ENCODE data around the gene GABRG1. TPM values are rescaled to one million over a fixed set of nuclear protein-coding genes. Genes with fewer than 3 reads are reported as not detected.

The GABRG1 gene
- total and polyA plus RNA-seq, 9 of the 15 experiments (the other 6 are each of a cell fraction or from before 2014, with no cell fraction given) = 0.20 to 0.51 (median 0.37) TPM

DNA sequence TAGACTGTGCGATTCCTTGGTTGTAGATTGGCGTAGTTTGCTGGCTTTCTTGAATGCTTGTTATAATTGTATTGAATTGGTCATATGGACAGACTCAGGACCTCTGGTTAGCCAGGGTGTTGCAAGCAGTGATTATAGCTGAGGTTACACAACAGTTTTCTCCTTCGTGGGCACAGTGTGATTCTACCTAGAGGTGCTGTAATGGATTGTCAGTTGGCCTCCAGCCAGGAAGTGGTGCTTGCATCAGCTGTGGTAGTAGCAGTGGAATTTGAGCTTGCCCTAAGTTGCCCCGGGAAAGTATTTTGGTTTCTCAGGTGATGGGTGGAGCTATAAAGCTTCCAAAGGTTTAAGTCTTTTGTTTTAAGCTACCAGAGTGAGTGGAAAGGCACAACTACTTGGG lies 23.1 kb upstream of the GABRG1 start:
- CTCF ChIA-PET (ENCODE audit: low intra/inter-chr PET ratio) = no interaction called here
- Histone ChIP-seq H3K9me3 (replicated peaks; ENCODE audit: control insufficient read depth, insufficient read depth, low read depth, low read length) (no peaks in the 10 kb centered on the region), H3K27me3 (ENCODE audit: control insufficient read depth in 2 of 2, insufficient read depth in 2 of 2, low read length in 2 of 2) (no peaks in the 10 kb centered on the region), H3K36me3 (ENCODE audit: control insufficient read depth, insufficient read depth, low read length) (no peaks in the 10 kb centered on the region), H3K9me1 (ENCODE audit: control insufficient read depth, insufficient read depth, low read length) (no peaks in the 10 kb centered on the region), H3K4me2 (ENCODE audit: insufficient read depth, low read length) (no peak overlapping the region), H4K20me1 (replicated peaks; ENCODE audit: control insufficient read depth, insufficient read depth, low read length) (no peaks in the 10 kb centered on the region), H2AFZ (ENCODE audit: low read depth, low read length) (no peak overlapping the region), H3K27ac (ENCODE audit: extremely low read depth, low read depth, low read length) (no peak overlapping the region), H3K79me2 (ENCODE audit: control insufficient read depth, insufficient read depth, low read length) (no peaks in the 10 kb centered on the region), H3K4me3 (no peak overlapping the region), H3K9ac (ENCODE audit: insufficient read depth in 1 of 2, low read depth in 2 of 2, low read length in 2 of 2) (no peak overlapping the region), H3K4me1 (replicated peaks in 1 of 2; ENCODE audit: control insufficient read depth in 2 of 2, insufficient read depth in 2 of 2, low read length in 2 of 2) (no peaks in the 10 kb centered on the region)
- FAIRE-seq = no peak
- in situ Hi-C loops (cut with MboI) = no loop called here
- TF ChIP-seq MYC (IDR thresholded peaks at IDR 0.05; ENCODE audit: low read depth, low read length) (no peak), MYC (CRISPR knock-in tag; IDR thresholded peaks at IDR 0.05; ENCODE audit: borderline replicate concordance, low read depth) (no peak), PRPF4 (IDR thresholded peaks at IDR 0.05; ENCODE audit: insufficient read depth, low read depth, low read length, poor library complexity, severe bottlenecking) (no peak), SRSF9 (IDR thresholded peaks at IDR 0.05; ENCODE audit: borderline replicate concordance, low read depth, low read length) (no peak), KDM4B (IDR thresholded peaks at IDR 0.05; ENCODE audit: borderline replicate concordance in 2 of 2, low read depth in 1 of 2) (no peak)
- POLR2A ChIA-PET = no interaction called here
- BruUV-seq (replicated peaks) = no TSS peak
- no peak for DNase-seq (ENCODE audit: extremely low read depth in 1 of 4, low spot score in 3 of 4)
- WGBS (ENCODE audit: insufficient coverage, low coverage, missing lambda C conversion rate) = 6% methylated on average over 4 of the region's 4 CpGs
- no peak for ATAC-seq
- intact Hi-C loops (cut with micrococcal nuclease) = no loop called here

DNA sequence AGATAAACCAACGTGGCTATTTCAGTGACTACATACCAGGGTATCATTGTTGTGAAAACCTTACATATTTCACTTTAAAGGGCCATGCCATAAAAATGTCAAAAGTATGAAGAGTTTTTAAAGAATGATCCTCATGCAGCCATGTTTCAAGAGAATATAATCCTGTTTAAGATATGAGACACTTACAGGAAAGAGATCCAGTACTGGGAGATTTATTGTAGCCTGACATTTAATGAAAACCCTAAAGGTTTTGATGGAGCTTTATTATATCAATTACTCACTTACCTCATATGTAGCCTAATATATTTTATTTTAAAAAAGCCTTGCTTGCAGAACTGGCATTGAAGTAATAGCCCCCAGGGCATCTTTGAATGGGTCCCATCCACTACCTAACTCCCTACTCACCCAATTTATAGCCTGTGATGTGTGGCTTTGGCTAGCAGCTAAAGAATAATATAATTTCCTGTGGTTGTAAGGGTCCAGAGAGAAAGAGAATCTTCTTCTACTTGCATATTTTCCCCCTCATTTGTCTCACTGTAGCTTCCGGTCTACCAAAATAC lies 7.7 kb upstream of the GABRG1 start:
- no TSS peak for BruUV-seq (replicated peaks)
- Histone ChIP-seq H3K4me3 (no peak overlapping the region), H3K36me3 (ENCODE audit: control insufficient read depth, insufficient read depth, low read length) (no peaks in the 10 kb centered on the region), H3K9me1 (ENCODE audit: control insufficient read depth, insufficient read depth, low read length) (no peaks in the 10 kb centered on the region), H4K20me1 (replicated peaks; ENCODE audit: control insufficient read depth, insufficient read depth, low read length) (no peaks in the 10 kb centered on the region), H3K27me3 (ENCODE audit: control insufficient read depth in 2 of 2, insufficient read depth in 2 of 2, low read length in 2 of 2) (no peaks in the 10 kb centered on the region), H3K9me3 (replicated peaks; ENCODE audit: control insufficient read depth, insufficient read depth, low read depth, low read length) (no peaks in the 10 kb centered on the region; the same call in 1 of the 2 replicates), H2AFZ (ENCODE audit: low read depth, low read length) (no peak overlapping the region), H3K27ac (ENCODE audit: extremely low read depth, low read depth, low read length) (no peak overlapping the region), H3K4me1 (replicated peaks in 1 of 2; ENCODE audit: control insufficient read depth in 2 of 2, insufficient read depth in 2 of 2, low read length in 2 of 2) (no peaks in the 10 kb centered on the region), H3K4me2 (ENCODE audit: insufficient read depth, low read length) (no peak overlapping the region), H3K79me2 (ENCODE audit: control insufficient read depth, insufficient read depth, low read length) (no peaks in the 10 kb centered on the region), H3K9ac (ENCODE audit: insufficient read depth in 1 of 2, low read depth in 2 of 2, low read length in 2 of 2) (no peak overlapping the region)
- intact Hi-C loops (cut with micrococcal nuclease) = no loop called here
- ChIA-PET CTCF (ENCODE audit: low intra/inter-chr PET ratio) (interaction anchor here (0.7 kb wide), 1 partner anchor 188 kb away, joined by 3 read pairs; no protein-coding TSS in a partner anchor), POLR2A (no interaction called here)
- in situ Hi-C loops (cut with MboI) = no loop called here
- WGBS (ENCODE audit: insufficient coverage, low coverage, missing lambda C conversion rate) = 6% methylated on average over 2 of the region's 2 CpGs
- no peak for FAIRE-seq
- ATAC-seq = no peak
- DNase-seq (ENCODE audit: extremely low read depth in 1 of 4, low spot score in 3 of 4) = no peak
- no peak for TF ChIP-seq SNIP1 (IDR thresholded peaks at IDR 0.05; ENCODE audit: low read depth)
- TF ChIP-seq TEAD4 (IDR thresholded peaks at IDR 0.05; ENCODE audit: low read length) = no peak
- no peak for TF ChIP-seq TEAD4 (CRISPR knock-in tag; IDR thresholded peaks at IDR 0.05; ENCODE audit: borderline replicate concordance)
- no peak for TF ChIP-seq YY1 (IDR thresholded peaks at IDR 0.05; ENCODE audit: borderline replicate concordance in 1 of 3, control insufficient read depth in 1 of 3, extremely low read depth in 1 of 3, insufficient read depth in 3 of 3, insufficient read length in 1 of 3, insufficient replicate concordance in 2 of 3, low read depth in 1 of 3, low read length in 2 of 3)
- no peak for TF ChIP-seq TEAD2 (tag; IDR thresholded peaks at IDR 0.05)
- TF ChIP-seq ZNF75A (CRISPR knock-in tag; IDR thresholded peaks at IDR 0.05) = no peak
- TF ChIP-seq ZNF23 (CRISPR knock-in tag; IDR thresholded peaks at IDR 0.05) = no peak
- TF ChIP-seq KDM1A (IDR thresholded peaks at IDR 0.05) = no peak
- TF ChIP-seq, protein P1, sequence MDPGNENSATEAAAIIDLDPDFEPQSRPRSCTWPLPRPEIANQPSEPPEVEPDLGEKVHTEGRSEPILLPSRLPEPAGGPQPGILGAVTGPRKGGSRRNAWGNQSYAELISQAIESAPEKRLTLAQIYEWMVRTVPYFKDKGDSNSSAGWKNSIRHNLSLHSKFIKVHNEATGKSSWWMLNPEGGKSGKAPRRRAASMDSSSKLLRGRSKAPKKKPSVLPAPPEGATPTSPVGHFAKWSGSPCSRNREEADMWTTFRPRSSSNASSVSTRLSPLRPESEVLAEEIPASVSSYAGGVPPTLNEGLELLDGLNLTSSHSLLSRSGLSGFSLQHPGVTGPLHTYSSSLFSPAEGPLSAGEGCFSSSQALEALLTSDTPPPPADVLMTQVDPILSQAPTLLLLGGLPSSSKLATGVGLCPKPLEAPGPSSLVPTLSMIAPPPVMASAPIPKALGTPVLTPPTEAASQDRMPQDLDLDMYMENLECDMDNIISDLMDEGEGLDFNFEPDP (CRISPR knock-in tag; IDR thresholded peaks at IDR 0.05) = no peak
- no peak for TF ChIP-seq POLR2G (IDR thresholded peaks at IDR 0.05; ENCODE audit: low read depth, low read length)
- TF ChIP-seq ZNF274 (IDR thresholded peaks at IDR 0.05; ENCODE audit: borderline replicate concordance, low read depth, low read length) = no peak

All from K562 (cell line).